Hematopoietic multipotent progenitor cell treated with erythropoietin and hydrocortisone succinate and interleukin-3 and kit ligand, for 6 days (in vitro differentiated cells): ENCODE results near the gene PDCD2L.
"Not testable (repeated sequence)": the region's sequence is repeated elsewhere in the genome, so short reads cannot be mapped to it uniquely, and the experiment has no call there.

Source experiments
- DNase-seq: peaks from one replicate; pipeline ENCODE4 v3.0.0-alpha.2; 2015

The PDCD2L gene

DNA sequence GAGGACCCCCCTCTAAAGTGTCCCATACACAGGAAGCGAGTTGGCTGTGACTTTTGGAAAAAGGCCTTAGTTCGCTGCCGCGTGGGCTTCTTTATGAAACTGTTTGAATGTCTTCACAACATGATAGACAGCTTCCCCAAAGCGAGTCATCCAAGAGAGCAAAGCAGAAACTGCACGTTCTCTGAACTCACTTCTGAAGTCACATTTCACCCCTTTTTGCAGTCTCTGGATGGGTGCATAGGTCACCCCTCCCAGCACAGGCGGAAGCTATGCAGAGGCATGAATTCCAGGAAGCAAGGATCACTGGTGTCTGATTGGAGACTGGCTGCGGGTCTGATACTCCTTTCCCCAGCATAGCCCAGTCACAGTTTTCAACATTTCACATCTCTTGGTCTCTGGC is 28.6 kb upstream of the PDCD2L start:
- no peak for DNase-seq

GRCh38 chr19:34380639-34381241 is 23.5 kb upstream of the PDCD2L start:
- no peak for DNase-seq

- DNase-seq: no peak
Measured at GRCh38 chr19:34381399-34382251, 22.6 kb upstream of the PDCD2L start.

- DNase-seq: no peak
Measured at GRCh38 chr19:34382471-34382870, 21.7 kb upstream of the PDCD2L start.

GRCh38 chr19:34383599-34383998 is 20.6 kb upstream of the PDCD2L start:
- no peak for DNase-seq

DNA sequence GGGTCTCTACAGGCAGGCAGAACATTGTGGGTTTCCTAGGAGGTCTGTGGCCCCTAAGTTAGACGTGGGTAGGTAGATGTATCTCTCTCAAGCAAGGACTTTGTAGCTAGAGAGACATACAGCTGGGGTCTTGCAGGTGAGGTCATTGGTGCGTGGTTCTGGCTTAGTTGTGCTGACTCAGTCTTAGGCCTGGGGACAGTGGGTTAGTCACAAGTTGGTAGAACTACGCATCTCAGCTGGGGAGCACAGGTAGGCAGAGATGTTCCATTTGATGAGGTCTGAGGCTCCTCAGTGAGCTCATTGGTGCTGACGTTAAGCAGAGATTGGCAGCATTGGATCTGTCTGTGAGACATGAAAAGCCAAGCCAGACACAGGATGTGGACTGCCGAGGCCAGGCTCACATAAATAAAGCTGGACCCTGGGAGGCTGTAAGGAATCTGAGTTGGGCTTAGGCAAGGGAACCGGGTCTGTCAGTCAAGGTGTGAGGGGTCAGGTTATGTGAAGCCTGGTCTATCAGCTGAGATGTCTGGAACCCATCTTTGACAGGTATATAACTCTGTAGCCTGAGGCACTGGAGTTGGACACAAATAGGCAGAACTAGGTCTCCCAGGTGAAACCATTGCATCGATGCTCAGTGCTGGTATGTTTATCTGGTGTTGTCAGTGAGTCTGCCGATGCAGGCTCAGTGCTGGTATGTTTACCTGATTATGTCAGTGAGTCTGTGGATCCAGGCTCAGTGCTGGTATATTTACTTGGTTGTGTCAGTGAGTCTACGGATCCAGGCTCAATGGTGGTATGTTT is 17.4 kb upstream of the PDCD2L start:
- DNase-seq: no peak

DNA sequence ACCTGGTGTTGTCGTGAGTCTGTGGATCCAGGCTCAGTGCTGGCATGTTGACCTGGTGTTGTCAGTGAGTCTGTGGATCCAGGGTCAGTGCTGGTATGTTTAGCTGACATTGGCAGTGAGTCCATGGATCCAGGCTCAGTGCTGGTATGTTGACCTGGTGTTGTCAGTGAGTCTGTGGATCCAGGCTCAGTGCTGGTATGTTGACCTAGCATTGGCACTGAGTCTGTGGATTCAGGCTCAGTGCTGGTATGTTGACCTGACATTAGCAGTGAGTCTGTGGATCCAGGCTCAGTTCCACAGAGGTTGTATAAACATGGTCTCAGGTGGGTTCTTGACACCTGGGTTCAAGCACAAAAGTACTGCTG is 16.8 kb upstream of the PDCD2L start:
- DNase-seq: no peak

- DNase-seq: not testable (repeated sequence)
Measured at GRCh38 chr19:34388745-34389144, 15.5 kb upstream of the PDCD2L start.

DNA sequence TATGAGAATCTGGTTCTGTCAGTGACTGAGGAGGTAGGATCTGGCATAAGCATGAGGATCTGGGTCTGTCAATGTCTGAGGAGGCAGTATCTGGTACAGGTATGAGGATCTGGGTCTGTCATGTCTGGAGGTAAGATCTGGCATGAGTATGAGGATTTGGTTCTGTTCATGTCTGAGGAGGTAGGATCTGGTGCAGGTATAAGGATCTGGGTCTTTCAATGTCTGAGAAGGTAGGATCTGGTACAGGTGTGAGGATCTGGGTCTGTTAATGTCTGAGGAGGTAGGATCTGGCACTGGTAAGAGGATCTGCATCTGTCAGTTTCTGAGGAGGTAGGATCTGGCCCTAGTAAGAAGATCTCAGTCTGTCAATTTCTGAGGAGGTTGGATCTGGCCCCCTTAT is 12.4 kb upstream of the PDCD2L start:
- no peak for DNase-seq

- no peak for DNase-seq
Measured at GRCh38 chr19:34393031-34393430, 11.2 kb upstream of the PDCD2L start.

- no peak for DNase-seq
Measured at GRCh38 chr19:34393629-34394028, 10.6 kb upstream of the PDCD2L start.

DNA sequence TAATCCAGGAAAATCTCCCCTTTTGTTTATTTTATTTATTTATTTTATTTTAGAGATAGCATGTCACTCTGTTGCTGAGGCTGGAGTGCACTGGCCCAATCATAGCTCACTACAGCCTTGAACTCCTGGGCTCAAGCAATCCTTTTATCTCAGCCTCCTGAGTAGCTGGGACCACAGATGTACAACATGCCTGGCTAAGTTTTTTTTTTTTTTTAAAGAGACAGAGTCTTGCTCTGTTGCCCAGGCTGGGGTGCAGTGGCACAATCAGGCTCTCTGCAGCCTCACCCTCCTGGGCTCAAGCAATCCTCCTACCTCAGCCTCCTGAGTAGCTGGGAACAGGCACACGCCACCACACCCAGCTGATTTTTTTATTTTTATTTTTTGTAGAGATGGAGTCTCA is 6.3 kb upstream of the PDCD2L start:
- no peak for DNase-seq

- DNase-seq: no peak
Measured at GRCh38 chr19:34399886-34400285, 4.3 kb upstream of the PDCD2L start.

DNA sequence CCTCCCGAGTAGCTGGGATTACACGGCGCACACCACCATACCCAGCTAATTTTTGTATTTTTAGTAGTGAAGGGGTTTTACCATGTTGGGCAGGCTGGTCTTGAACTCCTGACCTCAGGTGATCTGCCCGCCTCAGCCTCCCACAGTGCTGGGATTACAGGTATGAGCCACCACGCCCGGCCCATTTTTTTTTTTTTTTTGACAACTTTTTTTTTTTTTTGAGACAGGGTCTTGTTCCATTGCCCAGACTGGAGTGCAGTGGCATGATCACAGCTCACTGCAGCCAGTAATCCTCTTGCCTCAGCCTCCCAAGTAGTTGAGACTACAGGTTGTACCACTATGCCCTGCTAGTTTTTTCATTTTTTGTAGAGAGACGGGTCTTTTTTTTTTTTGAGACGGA is 3.4 kb upstream of the PDCD2L start:
- DNase-seq: not testable (repeated sequence)

DNA sequence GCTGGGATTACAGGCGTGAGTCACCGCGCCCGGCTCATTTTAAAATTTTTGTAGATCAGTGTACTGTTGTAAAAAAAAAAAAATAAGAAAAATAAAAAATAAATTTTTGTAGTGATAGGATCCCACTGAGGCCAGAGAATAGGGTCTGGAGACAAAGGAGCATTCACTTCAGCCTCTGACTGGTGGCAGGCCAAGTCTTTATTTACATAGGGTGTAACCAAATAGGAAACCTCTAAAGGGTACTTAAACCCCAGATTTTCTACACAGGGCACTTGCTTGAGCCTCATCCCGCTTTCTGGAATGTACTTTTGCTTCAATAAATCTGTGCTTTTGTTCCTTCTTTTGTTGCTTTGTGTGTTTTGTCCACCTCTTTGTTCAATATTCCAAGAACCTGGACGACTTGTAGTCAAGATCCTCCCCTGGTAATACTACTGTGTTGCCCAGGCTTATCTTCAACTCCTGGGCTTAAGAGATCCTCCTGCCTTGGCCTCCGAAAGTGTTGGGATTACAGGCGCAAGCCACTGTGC is 2.1 kb upstream of the PDCD2L start:
- DNase-seq: no peak

GRCh38 chr19:34403784-34404108 is 453 bp upstream of the PDCD2L start:
- no peak for DNase-seq

- DNase-seq: no peak
Measured at GRCh38 chr19:34405892-34406660, 1.9 kb downstream of the PDCD2L start.

- no peak for DNase-seq
Measured at GRCh38 chr19:34408411-34408810, 4.2 kb downstream of the PDCD2L start.

- DNase-seq: no peak
Measured at GRCh38 chr19:34409189-34410164, 5.3 kb downstream of the PDCD2L start.

- DNase-seq: no peak
Measured at GRCh38 chr19:34411216-34411615, 7.0 kb downstream of the PDCD2L start.

- DNase-seq: no peak
Measured at GRCh38 chr19:34416021-34416545, 11.9 kb downstream of the PDCD2L start.
